H1 (cell line): ENCODE measurements around the gene CBFB. TPM values are rescaled to one million over a fixed set of nuclear protein-coding genes. Genes with fewer than 3 reads are reported as not detected.

ENCODE experiments used
- CTCF ChIA-PET: fragments of 300-600 bp; sonication (Branson Sonifier 250); formaldehyde crosslinking; loops from one replicate; lab custom pipeline; 2021; ENCODE audit not compliant: partially characterized antibody; lab: Charles Lee
- POLR2A ChIA-PET: fragments of 300-600 bp; sonication (Branson Sonifier 250); formaldehyde crosslinking; loops from one replicate; lab custom pipeline; 2021; ENCODE audit warnings: inconsistent platforms; ENCODE audit not compliant: partially characterized antibody; lab: Charles Lee
- DNase-seq, 2 experiments: peaks; one replicate each; pipeline versions ENCODE4 v3.0.0 to v3.0.0-alpha.2; 2010 to 2022; ENCODE audit warnings: low spot score in 2 of 2, low read depth in 1 of 2, mixed read lengths in 1 of 2
- FAIRE-seq: peaks from 2 replicates; lab custom pipeline; 2011; peaks lifted over from hg19 to GRCh38; lab: Jason Lieb, UNC
- H2AFZ ChIP-seq: 2 replicates; pipeline ENCODE4 v1.8.1; 2012; ENCODE audit warnings: low read length, inconsistent platforms
- H2AK5ac ChIP-seq: 2 replicates; pipeline ENCODE4 v1.6.1; 2013; ENCODE audit warnings: low read depth, low read length
- H2BK120ac ChIP-seq: replicated peaks from 2 replicates; pipeline ENCODE3; 2013; ENCODE audit warnings: low read depth, low read length, inconsistent platforms
- H2BK12ac ChIP-seq: 2 replicates; pipeline ENCODE4 v1.6.1; 2013; ENCODE audit warnings: low read depth, low read length
- H2BK15ac ChIP-seq: 2 replicates; pipeline ENCODE4 v1.6.1; 2013; ENCODE audit warnings: low read length
- H2BK20ac ChIP-seq: 2 replicates; pipeline ENCODE4 v1.6.1; 2013; ENCODE audit warnings: low read length
- H2BK5ac ChIP-seq: 2 replicates; pipeline ENCODE4 v1.6.1; 2013; ENCODE audit warnings: low read depth, low read length
- H3K14ac ChIP-seq: 2 replicates; pipeline ENCODE4 v1.6.1; 2013; ENCODE audit warnings: inconsistent platforms; ENCODE audit not compliant: insufficient read length
- H3K18ac ChIP-seq: 2 replicates; pipeline ENCODE4 v1.6.1; 2013; ENCODE audit warnings: low read length; ENCODE audit errors: extremely low read depth
- H3K23ac ChIP-seq: 2 replicates; pipeline ENCODE4 v1.6.1; 2013; ENCODE audit warnings: inconsistent platforms; ENCODE audit not compliant: insufficient read length
- H3K23me2 ChIP-seq: 2 replicates; pipeline ENCODE4 v1.6.1; 2013; ENCODE audit warnings: low read depth, low read length
- H3K27ac ChIP-seq: 2 replicates; pipeline ENCODE4 v1.6.1; 2011; ENCODE audit warnings: low read depth, low read length, inconsistent platforms
- H3K27me3 ChIP-seq, 4 experiments: replicated peaks in 1 of 4; 1 replicate in 1 of 4; 2 replicates in 3 of 4; pipeline versions ENCODE4 v1.6.1 to v1.8.1; 2011 to 2013; ENCODE audit warnings: low read length in 3 of 4, mild to moderate bottlenecking in 3 of 4, inconsistent platforms in 2 of 4, mixed read lengths in 2 of 4, moderate library complexity in 1 of 4; ENCODE audit not compliant: control insufficient read depth in 3 of 4, insufficient read depth in 3 of 4; ENCODE audit errors: extremely low read depth in 1 of 4
- H3K36me3 ChIP-seq, 4 experiments: 2 replicates each; pipeline versions ENCODE4 v1.6.1 to v1.8.1; 2011 to 2013; ENCODE audit warnings: mild to moderate bottlenecking in 4 of 4, low read length in 3 of 4, moderate library complexity in 2 of 4, control low read depth in 1 of 4, inconsistent platforms in 1 of 4; ENCODE audit not compliant: insufficient read depth in 4 of 4, control insufficient read depth in 2 of 4
- H3K4ac ChIP-seq: replicated peaks from 2 replicates; pipeline ENCODE3; 2013; ENCODE audit warnings: low read length, low read depth, mixed read lengths, inconsistent platforms; ENCODE audit not compliant: insufficient read length
- H3K4me1 ChIP-seq, 4 experiments: replicated peaks in 1 of 4; 1 replicate in 1 of 4; 2 replicates in 3 of 4; pipeline versions ENCODE4 v1.6.1 to v1.8.1; 2011 to 2013; ENCODE audit warnings: low read length in 3 of 4, inconsistent platforms in 2 of 4, mixed read lengths in 1 of 4; ENCODE audit not compliant: insufficient read depth in 4 of 4, control insufficient read depth in 3 of 4
- H3K4me2 ChIP-seq, 2 experiments: 2 replicates each; pipeline versions ENCODE4 v1.6.1 to v1.8.1; 2011 to 2013; ENCODE audit warnings: low read depth in 2 of 2, low read length in 2 of 2, control low read depth in 1 of 2, inconsistent platforms in 1 of 2, mild to moderate bottlenecking in 1 of 2; ENCODE audit not compliant: insufficient read depth in 1 of 2
- H3K4me3 ChIP-seq, 4 experiments: fragments of 200-600, 300-600 bp in 1 of 4; sonication (generic), shearing (Covaris generic), sonication (Bioruptor Twin) in 1 of 4; 2 replicates each; pipeline versions ENCODE4 v1.5.1 to v1.8.1; 2011 to 2016; ENCODE audit warnings: low read length in 4 of 4, low read depth in 3 of 4, control low read depth in 2 of 4, inconsistent platforms in 2 of 4, mild to moderate bottlenecking in 2 of 4, mixed read lengths in 1 of 4, moderate library complexity in 1 of 4; ENCODE audit not compliant: insufficient read depth in 2 of 4; ENCODE audit errors: extremely low read depth in 1 of 4
- H3K56ac ChIP-seq: replicated peaks from 2 replicates; pipeline ENCODE3; 2013; ENCODE audit warnings: low read depth, mild to moderate bottlenecking, mixed read lengths, low read length, inconsistent platforms; ENCODE audit not compliant: insufficient read length
- H3K79me1 ChIP-seq: 2 replicates; pipeline ENCODE4 v1.6.1; 2013; ENCODE audit warnings: low read depth, low read length, control low read depth
- H3K79me2 ChIP-seq, 2 experiments: 2 replicates each; pipeline versions ENCODE4 v1.6.1 to v1.8.1; 2012 to 2013; ENCODE audit warnings: low read length in 2 of 2, mild to moderate bottlenecking in 2 of 2, inconsistent platforms in 1 of 2; ENCODE audit not compliant: insufficient read depth in 2 of 2, control insufficient read depth in 1 of 2
- H3K9ac ChIP-seq, 4 experiments: replicated peaks in 1 of 4; 1 replicate in 1 of 4; 2 replicates in 3 of 4; pipeline versions ENCODE4 v1.6.1 to v1.8.1; 2011 to 2013; ENCODE audit warnings: low read depth in 3 of 4, low read length in 3 of 4, control low read depth in 2 of 4, mild to moderate bottlenecking in 2 of 4, moderate library complexity in 2 of 4, inconsistent platforms in 1 of 4; ENCODE audit errors: extremely low read depth in 1 of 4
- H3K9me3 ChIP-seq, 2 experiments: 2 replicates each; pipeline versions ENCODE4 v1.6.1 to v1.8.1; 2012 to 2013; ENCODE audit warnings: mild to moderate bottlenecking in 2 of 2, moderate library complexity in 2 of 2, control low read depth in 1 of 2, inconsistent platforms in 1 of 2, low read depth in 1 of 2, low read length in 1 of 2, mixed read lengths in 1 of 2; ENCODE audit not compliant: insufficient read depth in 2 of 2
- H4K20me1 ChIP-seq, 2 experiments: replicated peaks in 1 of 2; 2 replicates each; pipeline versions ENCODE3 to v1.8.1; 2011 to 2013; ENCODE audit warnings: inconsistent platforms in 2 of 2, low read length in 2 of 2, mild to moderate bottlenecking in 1 of 2; ENCODE audit not compliant: insufficient read depth in 2 of 2, control insufficient read depth in 1 of 2
- H4K5ac ChIP-seq: 2 replicates; pipeline ENCODE4 v1.6.1; 2013; ENCODE audit warnings: low read length, low read depth, mixed read lengths, inconsistent platforms; ENCODE audit not compliant: insufficient read length
- H4K8ac ChIP-seq: 2 replicates; pipeline ENCODE4 v1.8.0; 2013; ENCODE audit warnings: mild to moderate bottlenecking, moderate library complexity, low read length, inconsistent platforms; ENCODE audit not compliant: insufficient read depth; ENCODE audit errors: extremely low read depth
- H4K91ac ChIP-seq: replicated peaks from 2 replicates; pipeline ENCODE3; 2013; ENCODE audit warnings: low read length, mixed read lengths, inconsistent platforms; ENCODE audit not compliant: insufficient read length
- BACH1 ChIP-seq: IDR thresholded peaks from 2 replicates; pipeline ENCODE4 v1.6.1; 2012; ENCODE audit warnings: low read length, improper control_type of control experiment
- BRCA1 ChIP-seq: IDR thresholded peaks from 2 replicates; pipeline ENCODE4 v1.6.1; 2012; ENCODE audit warnings: low read depth, low read length, improper control_type of control experiment
- KDM4A ChIP-seq: IDR thresholded peaks from one replicate; pipeline ENCODE4 v1.7.1; 2012; ENCODE audit warnings: low read depth, mild to moderate bottlenecking, moderate library complexity, low read length, inconsistent platforms; ENCODE audit not compliant: severe bottlenecking
- PHF8 ChIP-seq: fragments of 200-600 bp; sonication (generic); conservative IDR thresholded peaks from 2 replicates; pipeline ENCODE4 v1.7.1; 2012; ENCODE audit warnings: low read depth, mild to moderate bottlenecking, inconsistent platforms, low read length, moderate library complexity
- TEAD4 ChIP-seq: IDR thresholded peaks from 2 replicates; pipeline ENCODE4 v1.6.1; 2012; ENCODE audit warnings: low read depth, low read length, inconsistent platforms, mixed read lengths
- WGBS, 2 experiments: shearing (Covaris generic) in 1 of 2; methylation state at CpG; one replicate each; pipeline versions ENCODE4 v1.1.6 to v1.1.7; 2013 to 2015; ENCODE audit warnings: low lambda C conversion rate in 2 of 2, mixed read lengths in 2 of 2, inconsistent platforms in 1 of 2, low coverage in 1 of 2, missing lambda C conversion rate in 1 of 2; ENCODE audit not compliant: insufficient replicate concordance in 2 of 2, insufficient coverage in 1 of 2, insufficient read length in 1 of 2; ENCODE audit errors: extremely low coverage in 1 of 2, missing lambda C conversion rate in 1 of 2; 5-methylcytosine and 5-hydroxymethylcytosine counted together
- polyA plus RNA-seq, 7 experiments: library from polyadenylated mRNA; depleted of rRNA in 3 of 7; stranded (reverse) in 5 of 7; unstranded in 2 of 7; fragments of >200 nt in 5 of 7; fragments of 200-250 nt in 2 of 7; gene quantifications; 1 replicate in 5 of 7; 2 replicates in 1 of 7; 4 replicates in 1 of 7; pipeline versions ENCODE4 v1.2.1 to v1.2.3, GENCODE V29; 2011 to 2013; ENCODE audit warnings: missing spikeins in 2 of 7, mixed read lengths in 2 of 7
- total RNA-seq: library from RNA; stranded (reverse); fragmentation: NEBNext Ultra II Directional; extraction: Animal tissue kit (Norgen Biotek cat#: 25700); gene quantifications from 2 replicates; pipeline ENCODE4 v1.2.1, GENCODE V29; 2021
- TF ChIP-seq, protein P1 (sequence below): IDR thresholded peaks from 2 replicates; pipeline ENCODE4 v1.6.1; 2012; ENCODE audit warnings: low read length, inconsistent platforms

Gene CBFB
- total and polyA plus RNA-seq, 2 of the 8 experiments (the other 6 are each of a cell fraction or from before 2014, with no cell fraction given): 11.5 to 31.6 TPM

DNA sequence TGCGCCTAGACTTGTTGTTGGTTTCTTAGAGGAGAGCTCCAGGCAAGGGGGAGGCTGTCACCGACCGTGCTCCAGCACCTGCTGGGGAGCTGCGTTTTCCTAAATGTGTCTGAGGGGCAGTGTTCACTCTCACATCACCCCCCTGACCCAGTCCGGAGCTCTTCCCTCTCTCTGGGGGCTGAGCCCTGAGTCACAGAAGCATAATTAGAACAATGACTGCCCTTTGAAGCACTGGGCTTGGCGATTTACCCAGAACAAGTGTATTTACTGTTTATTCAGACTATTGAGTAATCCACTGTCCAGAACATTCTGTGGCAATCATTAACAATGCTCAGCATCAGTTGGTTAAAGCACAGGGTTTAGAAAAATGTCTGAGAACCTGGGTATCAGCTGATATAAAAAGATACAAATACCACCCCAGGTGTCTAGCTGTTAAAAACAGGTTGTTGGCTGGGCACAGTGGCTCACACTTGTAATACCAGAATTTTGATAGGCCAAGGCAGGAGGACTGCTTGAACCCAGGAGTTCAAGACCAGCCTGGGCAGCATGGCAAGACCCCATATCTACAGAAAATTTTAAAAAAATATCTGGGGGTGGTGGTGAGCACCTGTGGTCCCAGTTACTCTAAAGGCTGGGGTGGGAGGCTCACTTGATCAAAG lies 32.5 kb upstream of the CBFB start:
- no peaks in the 10 kb centered on the region for H4K20me1 ChIP-seq
- no peak overlapping the region for H3K4ac ChIP-seq
- H2BK20ac ChIP-seq: no peak overlapping the region
- H3K23ac ChIP-seq: no peak overlapping the region
- TF ChIP-seq TEAD4 (no peak), KDM4A (no peak), PHF8 (no peak), BRCA1 (no peak), BACH1 (no peak)
- TF ChIP-seq, protein P1, sequence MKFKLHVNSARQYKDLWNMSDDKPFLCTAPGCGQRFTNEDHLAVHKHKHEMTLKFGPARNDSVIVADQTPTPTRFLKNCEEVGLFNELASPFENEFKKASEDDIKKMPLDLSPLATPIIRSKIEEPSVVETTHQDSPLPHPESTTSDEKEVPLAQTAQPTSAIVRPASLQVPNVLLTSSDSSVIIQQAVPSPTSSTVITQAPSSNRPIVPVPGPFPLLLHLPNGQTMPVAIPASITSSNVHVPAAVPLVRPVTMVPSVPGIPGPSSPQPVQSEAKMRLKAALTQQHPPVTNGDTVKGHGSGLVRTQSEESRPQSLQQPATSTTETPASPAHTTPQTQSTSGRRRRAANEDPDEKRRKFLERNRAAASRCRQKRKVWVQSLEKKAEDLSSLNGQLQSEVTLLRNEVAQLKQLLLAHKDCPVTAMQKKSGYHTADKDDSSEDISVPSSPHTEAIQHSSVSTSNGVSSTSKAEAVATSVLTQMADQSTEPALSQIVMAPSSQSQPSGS: no peak
- peaks cover 8% of the 10 kb centered on the region; the same call in 1 of the 2 replicates for H3K23me2 ChIP-seq
- H3K4me1 ChIP-seq: peaks cover 0 to 12% (median 9%) of the 10 kb centered on the region in 4 experiments; a peak in 5 of 7 replicates
- no peak overlapping the region for H3K4me3 ChIP-seq
- ChIA-PET CTCF (interaction anchor here (0.6 to 1.3 kb wide), 8 partner anchors 12 to 397 kb away, joined by 3 to 6 read pairs (median 3); partner anchors contain the start of gene TPPP3), POLR2A (no interaction called here)
- no peak overlapping the region for H2AK5ac ChIP-seq
- H2BK12ac ChIP-seq: no peak overlapping the region
- H3K79me2 ChIP-seq: no peaks in the 10 kb centered on the region
- H3K14ac ChIP-seq: no peak overlapping the region
- no peak overlapping the region for H3K9ac ChIP-seq
- H4K91ac ChIP-seq: no peak overlapping the region
- H3K9me3 ChIP-seq: no peaks in the 10 kb centered on the region
- no peak overlapping the region for H3K18ac ChIP-seq
- DNase-seq (no peak), FAIRE-seq (no peak)
- 74% methylated on average over 6 of the region's 6 CpGs; no CpG with 5 or more reads in 1 of the 2 experiments for WGBS, 2 experiments
- no peaks in the 10 kb centered on the region for H3K36me3 ChIP-seq
- H3K79me1 ChIP-seq: no peaks in the 10 kb centered on the region
- no peak overlapping the region for H3K4me2 ChIP-seq
- H3K56ac ChIP-seq: no peak overlapping the region
- H3K27ac ChIP-seq: no peak overlapping the region
- peaks cover 9 to 33% (median 29%) of the 10 kb centered on the region in 4 experiments for H3K27me3 ChIP-seq
- no peak overlapping the region; the same call in 1 of the 2 replicates for H4K8ac ChIP-seq
- H4K5ac ChIP-seq: no peak overlapping the region
- H2AFZ ChIP-seq: no peak overlapping the region
- no peak overlapping the region for H2BK120ac ChIP-seq
- no peak overlapping the region for H2BK15ac ChIP-seq
- no peak overlapping the region for H2BK5ac ChIP-seq
